ENCODE results near the gene SIX4. TPM values are rescaled to one million over a fixed set of nuclear protein-coding genes. Genes with fewer than 3 reads are reported as not detected.

SIX4 gene
- total RNA-seq, 1 experiment from 2014 or later, result 4.3 TPM

DNA sequence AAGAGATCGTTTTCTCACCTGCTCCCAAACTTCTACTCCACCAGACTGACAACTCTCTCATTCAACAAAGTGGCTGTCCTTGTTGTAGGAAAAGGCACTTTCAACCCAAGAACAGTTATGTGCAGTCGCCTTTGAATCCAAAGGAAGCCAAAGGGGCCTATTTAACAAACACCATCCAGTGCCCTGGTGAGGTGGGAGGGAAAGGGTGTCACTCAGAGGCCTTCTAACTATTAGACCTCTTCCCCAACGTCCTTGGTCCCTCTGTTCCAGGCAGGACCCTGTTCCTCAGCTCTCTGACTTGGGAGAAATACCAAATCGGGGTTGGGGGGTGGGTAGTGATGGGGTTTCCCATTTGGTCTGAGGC, 3.2 kb downstream of the SIX4 start:
- intact Hi-C loops (cut with micrococcal nuclease; ENCODE audit: unreplicated experiment), result loop anchor here (5.0 kb wide), 1 partner anchor 531 kb away; no protein-coding TSS in a partner anchor
- no TSS peak for BruUV-seq (replicated peaks)
- TF ChIP-seq, protein P1, sequence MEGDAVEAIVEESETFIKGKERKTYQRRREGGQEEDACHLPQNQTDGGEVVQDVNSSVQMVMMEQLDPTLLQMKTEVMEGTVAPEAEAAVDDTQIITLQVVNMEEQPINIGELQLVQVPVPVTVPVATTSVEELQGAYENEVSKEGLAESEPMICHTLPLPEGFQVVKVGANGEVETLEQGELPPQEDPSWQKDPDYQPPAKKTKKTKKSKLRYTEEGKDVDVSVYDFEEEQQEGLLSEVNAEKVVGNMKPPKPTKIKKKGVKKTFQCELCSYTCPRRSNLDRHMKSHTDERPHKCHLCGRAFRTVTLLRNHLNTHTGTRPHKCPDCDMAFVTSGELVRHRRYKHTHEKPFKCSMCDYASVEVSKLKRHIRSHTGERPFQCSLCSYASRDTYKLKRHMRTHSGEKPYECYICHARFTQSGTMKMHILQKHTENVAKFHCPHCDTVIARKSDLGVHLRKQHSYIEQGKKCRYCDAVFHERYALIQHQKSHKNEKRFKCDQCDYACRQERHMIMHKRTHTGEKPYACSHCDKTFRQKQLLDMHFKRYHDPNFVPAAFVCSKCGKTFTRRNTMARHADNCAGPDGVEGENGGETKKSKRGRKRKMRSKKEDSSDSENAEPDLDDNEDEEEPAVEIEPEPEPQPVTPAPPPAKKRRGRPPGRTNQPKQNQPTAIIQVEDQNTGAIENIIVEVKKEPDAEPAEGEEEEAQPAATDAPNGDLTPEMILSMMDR (IDR thresholded peaks at IDR 0.05; ENCODE audit: insufficient read depth in 1 of 2, low read depth in 1 of 2, low read length in 1 of 2, severe bottlenecking in 1 of 2, unreplicated experiment in 1 of 2), result no peak

DNA sequence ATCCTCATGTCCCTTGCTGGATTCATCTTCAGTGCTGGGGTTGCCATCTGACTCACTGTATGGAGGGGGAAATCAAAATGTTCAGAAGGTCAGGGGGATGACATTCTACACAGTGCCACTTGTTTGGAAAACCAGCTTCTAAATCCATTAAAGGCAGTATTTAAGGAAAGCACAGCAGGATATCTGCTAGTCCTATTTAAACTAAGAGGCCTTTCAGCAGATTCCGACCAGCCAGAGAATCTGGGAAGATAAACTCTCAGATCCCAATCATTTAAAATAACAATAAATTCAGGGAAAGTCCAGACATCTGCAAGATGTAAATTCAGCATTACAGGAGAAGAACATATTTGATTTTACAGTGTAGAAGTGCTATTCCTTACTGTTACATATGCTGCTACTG, 3.8 kb downstream of the SIX4 start:
- TF ChIP-seq, protein P1 (IDR thresholded peaks at IDR 0.05; ENCODE audit: insufficient read depth in 1 of 2, low read depth in 1 of 2, low read length in 1 of 2, severe bottlenecking in 1 of 2, unreplicated experiment in 1 of 2), result no peak
- BruUV-seq (replicated peaks), result TSS peak; percentile 3
- no peak for DNase-seq
- no peaks in the 10 kb centered on the region for H3K27me3 Mint-ChIP-seq (ENCODE audit: insufficient read depth, unreplicated experiment)
- POLR2A ChIA-PET, result no interaction called here
- H3K27me3 ChIP-seq (replicated peaks; ENCODE audit: control insufficient read depth, insufficient read depth, low read length), result no peaks in the 10 kb centered on the region
- H3K4me1 ChIP-seq, result peaks cover 5% of the 10 kb centered on the region; the same call in 1 of the 2 replicates
- CTCF ChIA-PET, result interaction anchor here (0.6 kb wide), 1 partner anchor 471 kb away, joined by 3 read pairs; the partner anchor contains the start of gene PPM1A
- H3K27ac Mint-ChIP-seq (ENCODE audit: unreplicated experiment), result no peak overlapping the region
- peak overlapping the region; percentile 56 for H3K4me3 Mint-ChIP-seq (ENCODE audit: unreplicated experiment)
- H3K4me3 ChIP-seq (ENCODE audit: low read depth, low read length), result no peak overlapping the region
- no peaks in the 10 kb centered on the region for H3K9me3 ChIP-seq
- no peaks in the 10 kb centered on the region for H3K36me3 Mint-ChIP-seq (ENCODE audit: insufficient read depth, unreplicated experiment)
- peaks cover 6% of the 10 kb centered on the region for H3K4me1 Mint-ChIP-seq (ENCODE audit: low read depth, unreplicated experiment)
- no peaks in the 10 kb centered on the region for H3K36me3 ChIP-seq (ENCODE audit: control insufficient read depth, insufficient read depth, low read length)
- intact Hi-C loops (cut with micrococcal nuclease; ENCODE audit: unreplicated experiment), result loop anchor here (5.0 kb wide), 1 partner anchor 532 kb away; no protein-coding TSS in a partner anchor
- no peaks in the 10 kb centered on the region for H3K9me3 Mint-ChIP-seq (ENCODE audit: unreplicated experiment)

More for the DNA sequence above, 3.2 kb downstream of the SIX4 start:
- CTCF ChIA-PET, result interaction anchor here (0.6 kb wide), 1 partner anchor 472 kb away, joined by 3 read pairs; the partner anchor contains the start of gene PPM1A
- Histone ChIP-seq H3K36me3 (ENCODE audit: control insufficient read depth, insufficient read depth, low read length) (no peaks in the 10 kb centered on the region), H3K9me3 (no peaks in the 10 kb centered on the region), H3K4me3 (ENCODE audit: low read depth, low read length) (no peak overlapping the region), H3K27me3 (replicated peaks; ENCODE audit: control insufficient read depth, insufficient read depth, low read length) (no peaks in the 10 kb centered on the region), H3K4me1 (peaks cover 5% of the 10 kb centered on the region; the same call in 1 of the 2 replicates)
- no peak for DNase-seq
- Mint-ChIP-seq H3K27me3 (ENCODE audit: insufficient read depth, unreplicated experiment) (no peaks in the 10 kb centered on the region), H3K4me1 (ENCODE audit: low read depth, unreplicated experiment) (peaks cover 6% of the 10 kb centered on the region), H3K27ac (ENCODE audit: unreplicated experiment) (no peak overlapping the region), H3K36me3 (ENCODE audit: insufficient read depth, unreplicated experiment) (no peaks in the 10 kb centered on the region), H3K9me3 (ENCODE audit: unreplicated experiment) (no peaks in the 10 kb centered on the region), H3K4me3 (ENCODE audit: unreplicated experiment) (peak overlapping the region; percentile 56)
- POLR2A ChIA-PET, result no interaction called here

DNA sequence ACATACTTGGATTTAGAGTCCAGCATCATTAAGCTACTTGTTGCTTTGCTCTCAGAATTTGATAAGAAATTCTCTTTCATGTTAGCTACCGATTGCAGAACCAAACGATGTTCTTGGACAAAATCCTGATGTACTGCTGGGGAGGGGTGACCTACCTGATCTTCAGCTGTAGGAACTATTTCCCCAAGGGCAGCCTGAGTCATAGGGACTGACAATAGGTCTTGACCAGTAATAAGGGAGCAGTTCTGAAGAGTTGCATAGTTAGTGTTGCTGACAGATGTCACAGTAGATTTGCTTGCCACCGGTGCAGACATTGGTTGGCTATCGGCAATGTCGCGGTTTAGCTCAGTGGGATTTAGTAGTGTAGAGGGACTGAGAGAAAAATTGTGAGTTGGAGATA, 10.6 kb downstream of the SIX4 start:
- H3K4me3 ChIP-seq (ENCODE audit: low read depth, low read length), result no peak overlapping the region
- no peaks in the 10 kb centered on the region for H3K27me3 Mint-ChIP-seq (ENCODE audit: insufficient read depth, unreplicated experiment)
- POLR2A ChIA-PET, result no interaction called here

More for the DNA sequence above, 10.6 kb downstream of the SIX4 start:
- TF ChIP-seq, protein P1 (IDR thresholded peaks at IDR 0.05; ENCODE audit: insufficient read depth in 1 of 2, low read depth in 1 of 2, low read length in 1 of 2, severe bottlenecking in 1 of 2, unreplicated experiment in 1 of 2), result no peak
- no peaks in the 10 kb centered on the region for H3K36me3 Mint-ChIP-seq (ENCODE audit: insufficient read depth, unreplicated experiment)
- no peak for DNase-seq
- CTCF ChIA-PET, result interaction anchor here (0.6 kb wide), 1 partner anchor 11 kb away, joined by 4 read pairs; the partner anchor contains the start of gene SIX4
- Histone ChIP-seq H3K36me3 (ENCODE audit: control insufficient read depth, insufficient read depth, low read length) (no peaks in the 10 kb centered on the region), H3K9me3 (no peaks in the 10 kb centered on the region), H3K4me1 (no peaks in the 10 kb centered on the region), H3K27me3 (replicated peaks; ENCODE audit: control insufficient read depth, insufficient read depth, low read length) (no peaks in the 10 kb centered on the region)
- H3K27ac Mint-ChIP-seq (ENCODE audit: unreplicated experiment), result no peak overlapping the region
- H3K4me3 Mint-ChIP-seq (ENCODE audit: unreplicated experiment), result no peak overlapping the region
- BruUV-seq (replicated peaks), result no TSS peak
- H3K4me1 Mint-ChIP-seq (ENCODE audit: low read depth, unreplicated experiment), result no peaks in the 10 kb centered on the region
- intact Hi-C loops (cut with micrococcal nuclease; ENCODE audit: unreplicated experiment), result no loop called here
- H3K9me3 Mint-ChIP-seq (ENCODE audit: unreplicated experiment), result no peaks in the 10 kb centered on the region
